IMR-90 (cell line): ENCODE measurements around the gene STIM1. TPM values are rescaled to one million over a fixed set of nuclear protein-coding genes. Genes with fewer than 3 reads are reported as not detected.

Experiments used
- ATAC-seq: fragments of 200-7000 bp; cut with Tn5 transposase; 2 replicates; pipeline ENCODE4 v1.9.1; 2020; ENCODE audit warnings: low read depth, mild to moderate bottlenecking, moderate library complexity
- BruUV-seq: library from RNA; stranded (reverse); fragments of 400-500 nt; replicated peaks from 2 replicates; lab custom pipeline; 2021; lab: Mats Ljungman, UMichigan
- CTCF ChIA-PET: fragments of 300-600 bp; formaldehyde crosslinking; extraction: SDS; loops from one replicate; lab custom pipeline; 2021; ENCODE audit warnings: antibody characterized with exemption; lab: Yijun Ruan, JAX
- POLR2A ChIA-PET: fragments of 300-600 bp; sonication (Branson Sonifier 250); formaldehyde crosslinking; loops from one replicate; lab custom pipeline; 2022; ENCODE audit warnings: antibody characterized with exemption; ENCODE audit not compliant: unreplicated experiment; lab: Charles Lee
- DNase-seq: peaks from one replicate; pipeline ENCODE4 v3.0.0; 2013
- H2AFZ ChIP-seq: replicated peaks from 2 replicates; pipeline ENCODE3; 2013; ENCODE audit warnings: low read length, mild to moderate bottlenecking; ENCODE audit not compliant: poor library complexity
- H2AK5ac ChIP-seq: 2 replicates; pipeline ENCODE4 v1.6.1; 2013; ENCODE audit warnings: low read depth, low read length, inconsistent platforms
- H2AK9ac ChIP-seq: replicated peaks from 2 replicates; pipeline ENCODE3; 2013; ENCODE audit warnings: mild to moderate bottlenecking, low read depth, low read length, moderate library complexity; ENCODE audit not compliant: poor library complexity
- H2BK120ac ChIP-seq: 2 replicates; pipeline ENCODE4 v1.6.1; 2013; ENCODE audit warnings: low read depth, low read length, inconsistent platforms
- H2BK15ac ChIP-seq: 3 replicates; pipeline ENCODE4 v1.6.1; 2013; ENCODE audit warnings: low read depth, low read length, inconsistent platforms
- H2BK20ac ChIP-seq: 2 replicates; pipeline ENCODE4 v1.6.1; 2013; ENCODE audit warnings: low read depth, mild to moderate bottlenecking, inconsistent platforms, low read length, moderate library complexity
- H2BK5ac ChIP-seq: 2 replicates; pipeline ENCODE4 v1.6.1; 2013; ENCODE audit warnings: mild to moderate bottlenecking, low read depth, low read length, inconsistent platforms; ENCODE audit not compliant: poor library complexity, severe bottlenecking
- H3K14ac ChIP-seq: replicated peaks from 2 replicates; pipeline ENCODE4 v1.6.1; 2013; ENCODE audit warnings: low read depth, low read length, inconsistent platforms
- H3K18ac ChIP-seq: 2 replicates; pipeline ENCODE4 v1.6.1; 2013; ENCODE audit warnings: low read depth, low read length, control low read depth
- H3K23ac ChIP-seq: 2 replicates; pipeline ENCODE4 v1.6.1; 2013; ENCODE audit warnings: low read depth, low read length, inconsistent platforms
- H3K27ac ChIP-seq: 2 replicates; pipeline ENCODE4 v1.5.1; 2013; ENCODE audit warnings: mild to moderate bottlenecking, control low read depth, low read length; ENCODE audit not compliant: insufficient read depth
- H3K27me3 ChIP-seq: 2 replicates; pipeline ENCODE4 v1.6.1; 2013; ENCODE audit warnings: low read length; ENCODE audit not compliant: control insufficient read depth, insufficient read depth
- H3K36me3 ChIP-seq: 2 replicates; pipeline ENCODE4 v1.6.1; 2013; ENCODE audit warnings: low read length, mixed read lengths; ENCODE audit not compliant: control insufficient read depth, insufficient read depth
- H3K4ac ChIP-seq: 2 replicates; pipeline ENCODE4 v1.6.1; 2013; ENCODE audit warnings: low read depth, low read length, inconsistent platforms
- H3K4me1 ChIP-seq: 2 replicates; pipeline ENCODE4 v1.6.1; 2013; ENCODE audit warnings: low read length, mixed read lengths; ENCODE audit not compliant: control insufficient read depth, insufficient read depth
- H3K4me2 ChIP-seq: 2 replicates; pipeline ENCODE4 v1.6.1; 2013; ENCODE audit warnings: low read depth, mild to moderate bottlenecking, control low read depth, low read length, moderate library complexity
- H3K4me3 ChIP-seq: 2 replicates; pipeline ENCODE4 v1.5.1; 2013; ENCODE audit warnings: low read depth, mild to moderate bottlenecking, control low read depth, low read length, moderate library complexity; ENCODE audit not compliant: insufficient read depth
- H3K56ac ChIP-seq: 2 replicates; pipeline ENCODE4 v1.6.1; 2013; ENCODE audit warnings: low read length, inconsistent platforms; ENCODE audit not compliant: insufficient read depth; ENCODE audit errors: extremely low read depth
- H3K79me1 ChIP-seq, 2 experiments: 2 replicates each; pipeline ENCODE4 v1.6.1; 2013; ENCODE audit warnings: low read length in 2 of 2, inconsistent platforms in 1 of 2, low read depth in 1 of 2
- H3K9ac ChIP-seq: 2 replicates; pipeline ENCODE4 v1.6.1; 2013; ENCODE audit warnings: low read depth, low read length, control low read depth
- H3K9me1 ChIP-seq: 2 replicates; pipeline ENCODE4 v1.6.1; 2013; ENCODE audit warnings: low read length, inconsistent platforms; ENCODE audit not compliant: insufficient read depth
- H3K9me3 ChIP-seq: 2 replicates; pipeline ENCODE4 v1.6.1; 2013; ENCODE audit warnings: low read length; ENCODE audit not compliant: control insufficient read depth, insufficient read depth
- H4K20me1 ChIP-seq: 2 replicates; pipeline ENCODE4 v1.6.1; 2013; ENCODE audit warnings: low read length, inconsistent platforms; ENCODE audit not compliant: insufficient read depth
- H4K5ac ChIP-seq: 2 replicates; pipeline ENCODE4 v1.6.1; 2013; ENCODE audit warnings: mild to moderate bottlenecking, low read depth, low read length, control low read depth
- H4K8ac ChIP-seq, 2 experiments: 2 replicates each; pipeline ENCODE4 v1.6.1; 2013; ENCODE audit warnings: low read depth in 2 of 2, low read length in 2 of 2, control low read depth in 1 of 2, inconsistent platforms in 1 of 2
- H4K91ac ChIP-seq: 2 replicates; pipeline ENCODE4 v1.6.1; 2013; ENCODE audit warnings: low read depth, low read length, inconsistent platforms; ENCODE audit not compliant: insufficient read depth
- BHLHE40 ChIP-seq: fragments of 150-350 bp; IDR thresholded peaks from 2 replicates; pipeline ENCODE4 v1.6.1; 2016; ENCODE audit warnings: mild to moderate bottlenecking, low read depth, low read length
- CEBPB ChIP-seq: IDR thresholded peaks from 2 replicates; pipeline ENCODE4 v1.6.1; 2012; ENCODE audit warnings: low read depth, low read length, improper control_type of control experiment
- FOS ChIP-seq: fragments of 150-350 bp; IDR thresholded peaks from 2 replicates; pipeline ENCODE4 v1.6.1; 2016; ENCODE audit warnings: low read depth, low read length
- MAFK ChIP-seq: IDR thresholded peaks from 2 replicates; pipeline ENCODE4 v1.6.1; 2012; ENCODE audit warnings: low read depth, low read length, improper control_type of control experiment
- MAZ ChIP-seq: IDR thresholded peaks from 2 replicates; pipeline ENCODE4 v1.6.1; 2012; ENCODE audit warnings: low read depth, mild to moderate bottlenecking, low read length, improper control_type of control experiment, moderate library complexity, borderline replicate concordance
- MXI1 ChIP-seq: IDR thresholded peaks from 2 replicates; pipeline ENCODE4 v1.6.1; 2012; ENCODE audit warnings: low read depth, mild to moderate bottlenecking, low read length, moderate library complexity, borderline replicate concordance
- NFE2L2 ChIP-seq: fragments of 150-350 bp; IDR thresholded peaks from 2 replicates; pipeline ENCODE4 v1.6.1; 2016; ENCODE audit warnings: low read depth, mild to moderate bottlenecking, low read length
- POLR2A ChIP-seq: IDR thresholded peaks from 2 replicates; pipeline ENCODE4 v1.6.1; 2012; ENCODE audit warnings: mild to moderate bottlenecking, low read depth, low read length
- RAD21 ChIP-seq: IDR thresholded peaks from 2 replicates; pipeline ENCODE4 v1.6.1; 2012; ENCODE audit warnings: low read length, improper control_type of control experiment
- RCOR1 ChIP-seq: IDR thresholded peaks from 2 replicates; pipeline ENCODE4 v1.6.1; 2012; ENCODE audit warnings: mild to moderate bottlenecking, low read length, improper control_type of control experiment; ENCODE audit not compliant: insufficient replicate concordance
- RFX5 ChIP-seq: IDR thresholded peaks from 2 replicates; pipeline ENCODE4 v1.8.0; 2012; ENCODE audit warnings: low read depth, mild to moderate bottlenecking, low read length, moderate library complexity
- SMC3 ChIP-seq: fragments of 150-350 bp; IDR thresholded peaks from 2 replicates; pipeline ENCODE4 v1.6.1; 2016; ENCODE audit warnings: low read depth, mild to moderate bottlenecking, antibody characterized with exemption, low read length, moderate library complexity
- USF2 ChIP-seq: fragments of 150-350 bp; IDR thresholded peaks from 2 replicates; pipeline ENCODE4 v1.6.1; 2017; ENCODE audit warnings: mild to moderate bottlenecking, antibody characterized with exemption, low read length, low read depth
- WGBS, 2 experiments: methylation state at CpG; one replicate each; pipeline versions ENCODE4 v1.1.5 to v1.1.7; 2013; ENCODE audit warnings: missing lambda C conversion rate in 2 of 2; ENCODE audit not compliant: insufficient read length in 1 of 2; ENCODE audit errors: extremely low coverage in 2 of 2; 5-methylcytosine and 5-hydroxymethylcytosine counted together
- dilution Hi-C: fragments of 300-500 bp; cut with HindIII; formaldehyde crosslinking; loops from one replicate; pipeline ENCODE4 v1.14.3; 2018; ENCODE audit warnings: low sequenced_read_pairs; ENCODE audit not compliant: unreplicated experiment
- in situ Hi-C: fragments of 300-500 bp; cut with MboI; formaldehyde crosslinking; loops from 3 replicates; pipeline ENCODE4 v1.14.3; 2019; ENCODE audit warnings: low sequenced_read_pairs, inconsistent platforms, mixed read lengths
- intact Hi-C: fragments of 100-400 bp; cut with micrococcal nuclease; formaldehyde crosslinking; loops from 2 replicates; pipeline ENCODE4 v1.10.0; 2022
- polyA plus RNA-seq, 3 experiments: library from polyadenylated mRNA; depleted of rRNA; stranded (reverse); fragments of >200 nt; gene quantifications; 2 replicates each; pipeline ENCODE4 v1.2.3, GENCODE V29; 2012; ENCODE audit warnings: low replicate concordance in 1 of 3
- total RNA-seq: library from RNA; depleted of rRNA; stranded (reverse); fragments of >200 nt; gene quantifications from 2 replicates; pipeline ENCODE4 v1.2.3, GENCODE V29; 2012
- TF ChIP-seq, protein P1 (sequence below): conservative IDR thresholded peaks from 2 replicates; pipeline ENCODE4 v1.5.1; 2012; ENCODE audit warnings: mild to moderate bottlenecking, low read depth, low read length, improper control_type of control experiment

The STIM1 gene
- total and polyA plus RNA-seq, 2 of the 4 experiments (the other 2 are of a cell fraction) = 17.9 to 23.0 TPM

- intact Hi-C loops = no loop called here
- Histone ChIP-seq H2AFZ (no peak overlapping the region), H3K4me2 (no peak overlapping the region), H3K4ac (no peak overlapping the region), H3K4me1 (no peaks in the 10 kb centered on the region), H2BK20ac (no peak overlapping the region), H4K20me1 (no peaks in the 10 kb centered on the region), H2BK120ac (no peak overlapping the region), H2BK5ac (no peak overlapping the region), H4K91ac (no peak overlapping the region), H4K8ac (no peak overlapping the region), H2BK15ac (no peak overlapping the region), H4K5ac (no peak overlapping the region), H3K27ac (no peak overlapping the region), H3K27me3 (no peaks in the 10 kb centered on the region), H3K14ac (no peak overlapping the region), H3K4me3 (no peak overlapping the region), H3K9me1 (no peaks in the 10 kb centered on the region; the same call in 1 of the 2 replicates), H2AK5ac (no peak overlapping the region), H2AK9ac (no peak overlapping the region), H3K56ac (no peak overlapping the region), H3K9me3 (no peaks in the 10 kb centered on the region), H3K79me1 (peaks cover 12 to 20% of the 10 kb centered on the region in 2 experiments), H3K36me3 (peaks cover 15% of the 10 kb centered on the region), H3K9ac (no peak overlapping the region), H3K23ac (no peak overlapping the region), H3K18ac (no peak overlapping the region)
- POLR2A ChIA-PET = no interaction called here
- TF ChIP-seq, protein P1, sequence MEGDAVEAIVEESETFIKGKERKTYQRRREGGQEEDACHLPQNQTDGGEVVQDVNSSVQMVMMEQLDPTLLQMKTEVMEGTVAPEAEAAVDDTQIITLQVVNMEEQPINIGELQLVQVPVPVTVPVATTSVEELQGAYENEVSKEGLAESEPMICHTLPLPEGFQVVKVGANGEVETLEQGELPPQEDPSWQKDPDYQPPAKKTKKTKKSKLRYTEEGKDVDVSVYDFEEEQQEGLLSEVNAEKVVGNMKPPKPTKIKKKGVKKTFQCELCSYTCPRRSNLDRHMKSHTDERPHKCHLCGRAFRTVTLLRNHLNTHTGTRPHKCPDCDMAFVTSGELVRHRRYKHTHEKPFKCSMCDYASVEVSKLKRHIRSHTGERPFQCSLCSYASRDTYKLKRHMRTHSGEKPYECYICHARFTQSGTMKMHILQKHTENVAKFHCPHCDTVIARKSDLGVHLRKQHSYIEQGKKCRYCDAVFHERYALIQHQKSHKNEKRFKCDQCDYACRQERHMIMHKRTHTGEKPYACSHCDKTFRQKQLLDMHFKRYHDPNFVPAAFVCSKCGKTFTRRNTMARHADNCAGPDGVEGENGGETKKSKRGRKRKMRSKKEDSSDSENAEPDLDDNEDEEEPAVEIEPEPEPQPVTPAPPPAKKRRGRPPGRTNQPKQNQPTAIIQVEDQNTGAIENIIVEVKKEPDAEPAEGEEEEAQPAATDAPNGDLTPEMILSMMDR = no peak
- no peak for TF ChIP-seq CEBPB
- no peak for TF ChIP-seq RAD21
- no peak for TF ChIP-seq MAFK
- TF ChIP-seq MAZ = no peak
- TF ChIP-seq NFE2L2 = no peak
- no peak for TF ChIP-seq FOS
- TF ChIP-seq SMC3 = no peak
- TF ChIP-seq RCOR1 = no peak
- no peak for TF ChIP-seq BHLHE40
- TF ChIP-seq RFX5 = no peak
- TF ChIP-seq MXI1 = no peak
- TF ChIP-seq POLR2A = no peak
- no peak for TF ChIP-seq USF2
- DNase-seq (no peak), ATAC-seq (no peak)
- CTCF ChIA-PET = interaction anchor here (0.7 kb wide), 1 partner anchor 251 kb away, joined by 3 read pairs; no protein-coding TSS in a partner anchor
- no CpG with 5 or more reads among the region's 1 CpG for WGBS, 2 experiments
- in situ Hi-C loops = no loop called here
- BruUV-seq = no TSS peak
- dilution Hi-C loops = no loop called here
These were observed 250.5 kb downstream of the STIM1 start for GRCh38 chr11:4105916-4106315.
